Calu3 (cell line): ENCODE data around the gene SOX21. TPM values are rescaled to one million over a fixed set of nuclear protein-coding genes. Genes with fewer than 3 reads are reported as not detected.

Experiments used
- BruUV-seq: library from RNA; stranded (reverse); fragments of 400-500 nt; replicated peaks from 2 replicates; lab custom pipeline; 2021; lab: Mats Ljungman, UMichigan
- CTCF ChIA-PET: fragments of 300-600 bp; sonication (Branson Sonifier 250); formaldehyde crosslinking; loops from one replicate; lab custom pipeline; 2022; ENCODE audit warnings: antibody characterized with exemption; lab: Charles Lee
- DNase-seq: peaks from one replicate; pipeline ENCODE4 v3.0.0; 2022
- H3K27ac Mint-ChIP-seq: one replicate; pipeline ENCODE4 v1.8.0; 2022; ENCODE audit warnings: mixed read lengths; ENCODE audit not compliant: unreplicated experiment
- H3K27me3 Mint-ChIP-seq: one replicate; pipeline ENCODE4 v1.8.0; 2022; ENCODE audit warnings: mixed read lengths; ENCODE audit not compliant: unreplicated experiment
- H3K36me3 Mint-ChIP-seq: one replicate; pipeline ENCODE4 v1.8.0; 2022; ENCODE audit warnings: mild to moderate bottlenecking, moderate library complexity, mixed read lengths; ENCODE audit not compliant: insufficient read depth, unreplicated experiment
- H3K4me1 Mint-ChIP-seq: one replicate; pipeline ENCODE4 v1.8.0; 2022; ENCODE audit warnings: mild to moderate bottlenecking, low read depth, mixed read lengths; ENCODE audit not compliant: unreplicated experiment
- H3K4me3 Mint-ChIP-seq: one replicate; pipeline ENCODE4 v1.8.0; 2022; ENCODE audit warnings: mild to moderate bottlenecking, low read depth, moderate library complexity, mixed read lengths; ENCODE audit not compliant: unreplicated experiment
- H3K9me3 Mint-ChIP-seq: one replicate; pipeline ENCODE4 v1.8.0; 2022; ENCODE audit warnings: low read depth, mixed read lengths; ENCODE audit not compliant: unreplicated experiment
- intact Hi-C: fragments of 100-400 bp; cut with micrococcal nuclease; formaldehyde crosslinking; loops from one replicate; pipeline ENCODE4 v1.10.0; 2022; ENCODE audit not compliant: unreplicated experiment
- total RNA-seq: library from RNA; stranded (reverse); gene quantifications from 2 replicates; pipeline ENCODE4 v1.2.3, GENCODE V29; 2022
- TF ChIP-seq, protein P1 (sequence below): fragments of 200-600 bp; IDR thresholded peaks from one replicate; pipeline ENCODE4 v1.8.0; 2022; ENCODE audit warnings: antibody characterized with exemption; ENCODE audit not compliant: unreplicated experiment

Gene SOX21
- total RNA-seq, 1 experiment from 2014 or later = not detected

- Mint-ChIP-seq H3K36me3 (no peaks in the 10 kb centered on the region), H3K4me3 (no peak overlapping the region), H3K4me1 (no peaks in the 10 kb centered on the region), H3K27ac (no peak overlapping the region), H3K9me3 (no peaks in the 10 kb centered on the region), H3K27me3 (peaks cover 39% of the 10 kb centered on the region)
- CTCF ChIA-PET = no interaction called here
- intact Hi-C loops = no loop called here
- no TSS peak for BruUV-seq
- TF ChIP-seq, protein P1, sequence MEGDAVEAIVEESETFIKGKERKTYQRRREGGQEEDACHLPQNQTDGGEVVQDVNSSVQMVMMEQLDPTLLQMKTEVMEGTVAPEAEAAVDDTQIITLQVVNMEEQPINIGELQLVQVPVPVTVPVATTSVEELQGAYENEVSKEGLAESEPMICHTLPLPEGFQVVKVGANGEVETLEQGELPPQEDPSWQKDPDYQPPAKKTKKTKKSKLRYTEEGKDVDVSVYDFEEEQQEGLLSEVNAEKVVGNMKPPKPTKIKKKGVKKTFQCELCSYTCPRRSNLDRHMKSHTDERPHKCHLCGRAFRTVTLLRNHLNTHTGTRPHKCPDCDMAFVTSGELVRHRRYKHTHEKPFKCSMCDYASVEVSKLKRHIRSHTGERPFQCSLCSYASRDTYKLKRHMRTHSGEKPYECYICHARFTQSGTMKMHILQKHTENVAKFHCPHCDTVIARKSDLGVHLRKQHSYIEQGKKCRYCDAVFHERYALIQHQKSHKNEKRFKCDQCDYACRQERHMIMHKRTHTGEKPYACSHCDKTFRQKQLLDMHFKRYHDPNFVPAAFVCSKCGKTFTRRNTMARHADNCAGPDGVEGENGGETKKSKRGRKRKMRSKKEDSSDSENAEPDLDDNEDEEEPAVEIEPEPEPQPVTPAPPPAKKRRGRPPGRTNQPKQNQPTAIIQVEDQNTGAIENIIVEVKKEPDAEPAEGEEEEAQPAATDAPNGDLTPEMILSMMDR = no peak
- no peak for DNase-seq
Measured at GRCh38 chr13:94704377-94705080, 7.8 kb downstream of the SOX21 start.

DNA sequence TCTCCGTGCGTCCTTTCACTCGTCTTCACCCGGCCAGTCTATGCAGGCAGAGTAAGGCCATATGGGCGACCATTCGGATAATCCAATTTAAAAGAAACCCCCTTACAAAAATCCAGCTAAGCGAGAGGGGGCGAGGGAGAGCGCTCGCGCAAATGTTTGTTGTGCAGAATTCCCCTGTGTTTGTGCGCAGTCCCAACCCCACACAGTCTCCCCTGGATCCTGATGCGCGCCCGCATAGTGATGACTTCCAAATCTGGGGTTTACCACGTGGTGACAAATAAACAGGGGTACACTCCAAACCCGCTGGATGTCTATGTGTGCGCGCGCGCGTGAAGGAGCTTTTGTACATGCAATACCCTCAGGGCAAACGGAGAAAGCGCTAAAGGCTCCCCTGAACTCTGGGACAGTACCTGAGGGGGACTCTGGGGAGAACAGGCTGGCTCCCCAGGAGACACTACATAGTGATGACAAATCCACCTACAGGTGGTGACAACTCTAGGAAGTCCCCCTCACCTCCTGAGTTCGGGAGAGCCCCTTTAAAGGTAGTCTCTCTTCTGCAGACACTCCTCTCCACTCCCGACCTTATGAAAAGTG, 8.5 kb downstream of the SOX21 start:
- CTCF ChIA-PET = no interaction called here
- DNase-seq = no peak
- H3K27me3 Mint-ChIP-seq = peaks cover 39% of the 10 kb centered on the region
- H3K4me1 Mint-ChIP-seq = no peaks in the 10 kb centered on the region
- H3K9me3 Mint-ChIP-seq = no peaks in the 10 kb centered on the region
- TF ChIP-seq, protein P1 = no peak
- H3K36me3 Mint-ChIP-seq = no peaks in the 10 kb centered on the region
- no peak overlapping the region for H3K27ac Mint-ChIP-seq
- intact Hi-C loops = no loop called here
- no peak overlapping the region for H3K4me3 Mint-ChIP-seq
- no TSS peak for BruUV-seq

DNA sequence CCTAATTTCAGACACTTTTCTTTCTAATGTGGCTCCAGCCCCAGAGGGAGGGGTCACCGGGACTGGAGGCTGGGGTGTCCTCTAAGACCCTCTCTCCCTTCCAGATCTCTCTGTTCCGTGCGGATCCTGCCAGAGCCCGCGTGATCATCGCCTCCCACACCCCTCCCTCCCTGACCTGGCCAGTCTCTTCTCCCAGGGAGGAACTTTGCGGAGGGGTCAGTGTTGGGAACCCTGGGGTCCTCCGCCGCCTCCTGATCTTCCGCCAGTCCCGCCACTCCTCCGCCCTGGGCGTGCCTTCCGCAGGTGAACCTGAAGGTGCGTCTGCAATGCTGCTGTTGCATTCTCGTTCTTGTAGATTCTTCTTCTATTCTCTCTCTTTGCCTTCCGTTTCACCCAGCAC, 9.1 kb downstream of the SOX21 start:
- Mint-ChIP-seq H3K27ac (no peak overlapping the region), H3K27me3 (peaks cover 39% of the 10 kb centered on the region), H3K4me3 (no peak overlapping the region), H3K4me1 (no peaks in the 10 kb centered on the region), H3K36me3 (no peaks in the 10 kb centered on the region), H3K9me3 (no peaks in the 10 kb centered on the region)
- no TSS peak for BruUV-seq
- intact Hi-C loops = no loop called here
- no peak for DNase-seq
- CTCF ChIA-PET = no interaction called here
- TF ChIP-seq, protein P1 = no peak

DNA sequence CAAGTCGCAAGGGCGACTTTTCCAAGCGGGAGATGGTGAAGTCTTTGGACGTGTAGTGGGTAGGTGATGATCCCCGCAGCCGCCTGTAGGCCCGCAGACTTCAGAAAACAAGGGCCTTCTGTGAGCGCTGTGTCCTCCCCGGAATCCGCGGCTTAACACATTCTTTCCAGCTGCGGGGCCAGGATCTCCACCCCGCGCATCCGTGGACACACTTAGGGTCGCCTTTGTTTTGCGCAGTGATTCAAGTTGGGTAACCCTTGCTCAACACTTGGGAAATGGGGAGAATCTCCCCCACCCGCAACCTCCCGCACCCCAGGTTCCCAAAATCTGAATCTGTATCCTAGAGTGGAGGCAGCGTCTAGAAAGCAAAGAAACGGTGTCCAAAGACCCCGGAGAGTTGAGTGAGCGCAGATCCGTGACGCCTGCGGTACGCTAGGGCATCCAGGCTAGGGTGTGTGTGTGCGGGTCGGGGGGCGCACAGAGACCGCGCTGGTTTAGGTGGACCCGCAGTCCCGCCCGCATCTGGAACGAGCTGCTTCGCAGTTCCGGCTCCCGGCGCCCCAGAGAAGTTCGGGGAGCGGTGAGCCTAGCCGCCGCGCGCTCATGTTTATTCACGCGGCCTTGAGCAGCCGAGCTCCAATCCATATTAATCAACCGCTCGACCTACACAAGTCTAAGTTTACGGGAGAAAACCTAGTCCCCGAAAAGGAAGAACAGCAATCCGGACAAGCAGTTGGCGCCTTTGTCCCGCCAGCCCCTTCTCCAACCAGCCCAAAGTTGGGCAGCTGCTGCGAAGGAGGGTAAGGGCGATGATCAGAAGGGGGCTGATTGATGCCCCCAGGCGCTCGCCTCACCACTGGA, 9.9 kb downstream of the SOX21 start:
- H3K36me3 Mint-ChIP-seq = no peaks in the 10 kb centered on the region
- CTCF ChIA-PET = no interaction called here
- intact Hi-C loops = no loop called here
- no peaks in the 10 kb centered on the region for H3K9me3 Mint-ChIP-seq
- H3K27me3 Mint-ChIP-seq = peaks cover 30% of the 10 kb centered on the region
- no peak overlapping the region for H3K27ac Mint-ChIP-seq
- DNase-seq = no peak
- H3K4me3 Mint-ChIP-seq = no peak overlapping the region
- BruUV-seq = no TSS peak
- no peaks in the 10 kb centered on the region for H3K4me1 Mint-ChIP-seq
- TF ChIP-seq, protein P1 = no peak
